Measurements from ENCODE around the gene CDC42.

CDC42 gene

GRCh38 chr1:22045604-22046228 lies 6.8 kb upstream of the CDC42 start:
- FAIRE-seq, result no peak
- no peak for TF ChIP-seq POLR2A (IDR thresholded peaks at IDR 0.05; ENCODE audit: low read depth, low read length)
- DNase-seq (ENCODE audit: insufficient read length, low spot score), result no peak

- DNase-seq (ENCODE audit: insufficient read length, low spot score) (peak; percentile 23), FAIRE-seq (no peak)
- TF ChIP-seq POLR2A (IDR thresholded peaks at IDR 0.05; ENCODE audit: low read depth, low read length), result no peak
These were observed 3.9 kb upstream of the CDC42 start for GRCh38 chr1:22048351-22049192.

- DNase-seq (ENCODE audit: insufficient read length, low spot score) (no peak), FAIRE-seq (no peak)
- no peak for TF ChIP-seq POLR2A (IDR thresholded peaks at IDR 0.05; ENCODE audit: low read depth, low read length)
These were observed 2.2 kb upstream of the CDC42 start for GRCh38 chr1:22050330-22050729.

- no peak for FAIRE-seq
- no peak for TF ChIP-seq POLR2A (IDR thresholded peaks at IDR 0.05; ENCODE audit: low read depth, low read length)
- DNase-seq (ENCODE audit: insufficient read length, low spot score), result no peak
These were observed 848 bp upstream of the CDC42 start for GRCh38 chr1:22051607-22052114.

- no peak for FAIRE-seq
- peak; percentile 30 for DNase-seq (ENCODE audit: insufficient read length, low spot score)
- no peak for TF ChIP-seq POLR2A (IDR thresholded peaks at IDR 0.05; ENCODE audit: low read depth, low read length)
These were observed 730 bp downstream of the CDC42 start for GRCh38 chr1:22053017-22053860.

- FAIRE-seq (no peak), DNase-seq (ENCODE audit: insufficient read length, low spot score) (no peak)
These were observed 1.6 kb downstream of the CDC42 start for GRCh38 chr1:22053861-22054770.

GRCh38 chr1:22055463-22055862 lies 3.0 kb downstream of the CDC42 start:
- no peak for TF ChIP-seq POLR2A (IDR thresholded peaks at IDR 0.05; ENCODE audit: low read depth, low read length)
- FAIRE-seq, result no peak
- DNase-seq (ENCODE audit: insufficient read length, low spot score), result no peak

More at GRCh38 chr1:22053861-22054770, 1.6 kb downstream of the CDC42 start:
- no peak for TF ChIP-seq POLR2A (IDR thresholded peaks at IDR 0.05; ENCODE audit: low read depth, low read length)

- FAIRE-seq (no peak), DNase-seq (ENCODE audit: insufficient read length, low spot score) (no peak)
- no peak for TF ChIP-seq POLR2A (IDR thresholded peaks at IDR 0.05; ENCODE audit: low read depth, low read length)
These were observed 3.5 kb downstream of the CDC42 start for GRCh38 chr1:22056043-22056442.

GRCh38 chr1:22056936-22057335 lies 4.4 kb downstream of the CDC42 start:
- no peak for FAIRE-seq
- TF ChIP-seq POLR2A (IDR thresholded peaks at IDR 0.05; ENCODE audit: low read depth, low read length), result no peak
- DNase-seq (ENCODE audit: insufficient read length, low spot score), result no peak

- FAIRE-seq (no peak), DNase-seq (ENCODE audit: insufficient read length, low spot score) (no peak)
- TF ChIP-seq POLR2A (IDR thresholded peaks at IDR 0.05; ENCODE audit: low read depth, low read length), result no peak
These were observed 5.4 kb downstream of the CDC42 start for GRCh38 chr1:22057861-22058260.

- no peak for TF ChIP-seq POLR2A (IDR thresholded peaks at IDR 0.05; ENCODE audit: low read depth, low read length)
- FAIRE-seq (no peak), DNase-seq (ENCODE audit: insufficient read length, low spot score) (no peak)
These were observed 12.4 kb downstream of the CDC42 start for GRCh38 chr1:22064751-22065402.

- no peak for TF ChIP-seq POLR2A (IDR thresholded peaks at IDR 0.05; ENCODE audit: low read depth, low read length)
- DNase-seq (ENCODE audit: insufficient read length, low spot score) (no peak), FAIRE-seq (no peak)
These were observed 19.0 kb downstream of the CDC42 start for GRCh38 chr1:22071511-22071910.

Measured in H54 (cell line).